Activated CD8-positive, alpha-beta memory T cell treated with anti-CD3 and anti-CD28 coated beads, Interleukin-2, amount 50 U/mL, for 1 hour (primary cell): ENCODE data around the gene SLC30A3.

Experiments
- DNase-seq: peaks from one replicate; pipeline ENCODE4 v3.0.0-alpha.2; 2020; ENCODE audit errors: extremely low read depth

SLC30A3 gene

DNA sequence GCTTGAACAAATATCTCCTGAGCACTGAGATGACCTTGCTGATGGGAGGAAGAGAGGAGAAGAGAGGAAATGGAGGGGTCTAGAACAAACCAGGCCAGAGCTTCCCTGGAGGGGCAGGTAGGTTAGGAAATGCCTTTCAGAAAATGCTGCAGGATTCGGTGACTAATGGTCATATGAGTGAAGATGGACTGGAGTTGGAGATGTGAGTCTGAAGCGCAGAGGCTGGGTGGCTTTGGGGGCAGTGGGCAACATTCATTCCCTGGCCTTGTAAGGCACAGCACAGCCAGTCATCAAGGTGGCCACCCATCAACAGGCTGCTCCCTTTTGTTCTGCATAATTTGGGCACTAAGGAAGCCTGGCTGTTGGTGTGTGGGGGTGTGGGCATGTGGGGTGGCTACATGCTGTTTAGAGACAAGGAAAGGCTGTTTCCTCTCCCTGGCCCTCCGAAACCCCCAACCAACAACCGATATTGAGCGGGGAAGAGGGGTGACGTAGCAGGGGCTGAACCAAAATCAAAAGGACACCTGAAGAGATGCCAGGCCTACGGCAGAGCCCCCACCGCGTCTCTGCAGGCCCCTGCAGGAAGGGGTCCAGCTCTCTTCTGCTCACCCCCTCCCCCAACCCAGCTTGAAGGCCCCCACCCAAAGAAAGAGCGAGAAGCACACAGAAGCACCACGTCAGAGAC is 1.5 kb downstream of the SLC30A3 start:
- no peak for DNase-seq

GRCh38 chr2:27258051-27258450 is 4.8 kb downstream of the SLC30A3 start:
- no peak for DNase-seq

DNA sequence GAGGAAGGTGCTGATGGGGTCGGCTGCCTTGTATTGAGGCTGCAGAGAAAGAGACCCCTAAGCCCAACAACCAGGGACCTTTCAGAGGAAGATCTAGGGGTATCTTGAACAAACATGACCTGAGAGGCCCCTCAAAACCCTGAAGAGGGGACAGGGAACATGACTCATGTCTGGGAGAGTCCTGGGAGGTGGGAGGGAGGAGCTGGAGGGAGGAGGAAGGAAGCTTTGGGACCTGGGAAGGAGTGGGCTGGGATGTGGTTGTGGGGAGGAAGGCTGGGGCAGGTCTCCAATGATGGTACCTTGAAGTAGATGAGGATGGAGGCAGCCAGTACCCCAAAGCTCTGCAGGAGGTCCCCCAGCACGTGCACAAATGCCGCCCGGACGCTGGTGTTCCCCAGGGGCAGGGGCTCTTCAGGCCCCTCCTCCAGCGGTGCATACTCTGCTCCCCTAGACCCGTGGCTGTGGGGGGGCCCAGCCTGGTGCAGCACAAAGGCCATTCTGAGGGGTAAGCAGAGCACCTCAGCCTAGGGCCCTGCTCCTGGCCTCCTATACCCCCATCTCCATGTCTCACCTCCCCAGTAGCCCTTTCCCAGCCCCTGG is 5.9 kb downstream of the SLC30A3 start:
- no peak for DNase-seq

DNA sequence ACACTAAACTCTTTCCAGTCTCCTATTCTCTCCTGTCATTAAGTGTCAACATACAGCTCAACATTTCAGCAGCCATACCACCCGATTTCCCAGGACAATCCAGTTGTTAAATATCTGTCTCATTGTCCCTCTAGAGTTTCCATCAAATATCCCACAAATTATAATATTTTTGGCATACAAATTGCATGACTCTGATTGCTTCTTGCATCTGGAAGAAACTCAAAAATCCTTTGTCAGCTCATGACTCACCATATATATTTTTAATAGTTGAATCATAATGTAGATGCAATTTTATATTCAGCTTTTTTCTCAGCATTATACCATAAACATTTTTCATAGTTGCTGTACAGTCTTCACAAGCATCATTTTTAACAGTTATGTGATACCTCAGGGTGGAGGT is 7.2 kb downstream of the SLC30A3 start:
- no peak for DNase-seq

GRCh38 chr2:27255187-27255586 is 7.7 kb downstream of the SLC30A3 start:
- no peak for DNase-seq

GRCh38 chr2:27251766-27252165 is 11.1 kb downstream of the SLC30A3 start:
- no peak for DNase-seq

- no peak for DNase-seq
Observed at GRCh38 chr2:27250652-27251379, 12.0 kb downstream of the SLC30A3 start.

DNA sequence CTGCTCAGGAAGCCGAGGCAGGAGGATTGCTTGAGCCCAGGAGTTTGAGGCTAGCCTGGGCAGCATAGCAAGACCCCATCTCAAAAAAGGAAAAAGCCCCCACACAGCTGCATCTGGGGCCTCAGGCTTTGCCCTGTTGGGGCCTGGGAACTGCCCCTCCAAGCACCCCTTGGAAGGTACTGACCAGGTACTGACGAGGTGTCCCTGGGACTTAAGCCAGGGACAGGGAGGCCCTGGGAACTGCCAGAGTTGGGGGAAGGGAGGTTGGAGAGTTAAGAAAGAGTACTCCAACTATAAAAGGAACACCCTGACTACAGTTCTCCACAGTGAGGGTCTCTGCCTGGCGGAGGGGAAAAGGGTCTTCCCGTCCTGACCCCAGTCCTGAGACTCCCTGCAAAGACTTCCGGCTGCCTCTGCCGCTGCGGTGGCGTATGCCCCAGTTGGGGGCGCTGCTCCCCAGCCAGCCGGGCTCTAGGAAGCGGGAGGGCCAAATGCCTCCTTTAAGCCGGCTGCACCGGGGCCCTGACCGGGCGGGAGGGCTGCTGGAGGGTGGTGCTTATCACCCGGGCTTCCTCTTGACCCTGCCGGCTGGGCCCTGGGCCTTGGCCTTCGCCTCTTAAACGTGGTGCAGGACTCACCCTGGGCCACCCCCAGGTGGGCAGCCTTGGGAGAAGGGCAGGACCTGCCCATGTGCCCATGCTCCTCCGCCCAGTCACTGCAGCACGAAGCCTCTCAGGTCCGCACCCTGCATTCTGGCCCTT is 12.8 kb downstream of the SLC30A3 start:
- DNase-seq = no peak

DNA sequence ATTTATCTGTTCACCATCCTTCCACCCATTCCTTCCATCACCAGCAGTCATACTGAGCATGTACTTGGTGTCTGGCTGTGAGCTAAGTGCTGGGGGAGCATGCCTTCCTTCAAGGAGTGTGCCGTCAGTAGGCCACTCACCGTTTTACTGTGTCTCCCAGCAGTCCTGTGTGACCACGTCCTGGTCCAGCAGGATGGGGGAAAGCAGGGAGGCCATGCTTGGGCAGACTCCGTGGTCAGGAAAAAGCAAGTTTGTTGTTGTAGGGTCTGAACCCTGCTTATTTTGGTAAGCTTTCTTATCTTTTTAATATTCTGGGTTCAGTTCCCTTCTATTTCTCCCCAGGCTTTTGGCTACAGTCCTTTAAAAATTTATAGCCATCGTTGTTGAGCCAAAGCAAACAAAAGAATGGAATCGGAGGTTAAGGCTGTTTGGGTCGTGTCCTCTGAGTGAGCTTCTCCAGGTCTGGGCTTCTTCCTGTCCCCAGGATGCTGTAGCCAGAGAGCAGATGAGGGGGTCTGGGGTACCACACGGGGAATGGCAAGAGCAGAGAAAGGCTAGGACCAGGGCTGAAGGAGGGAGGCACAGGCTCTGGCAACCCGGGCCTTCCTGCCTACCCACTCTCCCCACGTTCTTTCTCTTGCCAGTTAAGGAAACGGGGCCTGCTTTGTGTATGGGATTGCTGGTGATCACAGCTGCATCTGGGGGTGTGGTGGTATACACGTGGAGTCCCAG is 13.5 kb downstream of the SLC30A3 start:
- no peak for DNase-seq

- DNase-seq = no peak
Observed at GRCh38 chr2:27247893-27248292, 15.0 kb downstream of the SLC30A3 start.

DNA sequence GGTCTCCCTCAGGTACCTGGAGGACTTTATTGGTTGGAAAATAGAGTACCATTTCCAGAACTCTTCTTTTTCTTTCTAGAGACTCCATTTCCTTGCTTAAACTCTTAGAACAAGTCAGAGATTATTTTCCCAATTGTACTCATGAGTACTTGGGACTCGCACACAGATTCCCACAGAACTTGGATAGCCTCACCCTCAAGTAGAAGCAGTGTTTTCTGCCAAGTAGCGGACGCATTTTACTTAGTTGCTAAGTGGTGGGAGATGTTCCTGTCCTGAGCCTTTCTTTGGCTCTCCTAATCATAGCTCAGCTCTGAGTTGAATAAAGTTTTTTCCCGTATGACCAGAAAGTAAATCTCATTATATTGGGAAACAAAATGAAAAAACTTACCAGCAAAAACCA is 17.2 kb downstream of the SLC30A3 start:
- no peak for DNase-seq

GRCh38 chr2:27245116-27245515 is 17.7 kb downstream of the SLC30A3 start:
- no peak for DNase-seq

DNA sequence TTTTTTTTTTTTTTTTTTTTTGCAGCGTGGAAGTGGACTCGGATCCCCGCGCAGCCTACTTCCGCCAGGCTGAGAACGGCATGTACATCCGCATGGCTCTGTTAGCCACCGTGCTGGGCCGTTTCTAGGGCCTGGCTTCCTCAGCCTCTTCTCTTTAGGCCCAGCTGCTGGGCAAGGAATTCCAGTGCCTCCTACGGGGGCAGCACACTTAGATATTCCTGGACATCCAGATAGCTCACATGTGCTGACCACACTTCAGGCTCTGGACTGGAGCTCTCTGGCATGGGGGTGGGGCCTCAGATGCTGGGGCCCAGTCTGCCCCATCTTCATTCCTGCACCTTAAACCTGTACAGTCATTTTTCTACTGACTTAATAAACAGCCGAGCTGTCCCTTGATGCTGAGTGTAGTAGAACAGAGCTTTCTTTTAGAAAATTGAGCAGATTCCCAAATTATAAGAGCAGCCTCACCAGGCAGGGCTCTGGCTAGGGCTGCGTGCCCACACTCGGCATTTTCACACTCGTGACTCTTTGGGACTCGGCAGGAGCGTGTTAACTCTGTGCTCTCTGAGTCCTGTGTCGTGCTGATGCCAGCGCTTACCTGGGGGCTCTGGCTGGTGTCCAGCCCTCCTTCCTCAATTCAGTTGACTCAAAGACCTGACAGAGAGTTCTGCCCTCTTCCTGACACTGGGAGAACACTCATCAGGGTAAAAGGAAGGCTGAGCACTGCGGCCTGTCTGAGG is 19.3 kb downstream of the SLC30A3 start:
- DNase-seq = no peak

DNA sequence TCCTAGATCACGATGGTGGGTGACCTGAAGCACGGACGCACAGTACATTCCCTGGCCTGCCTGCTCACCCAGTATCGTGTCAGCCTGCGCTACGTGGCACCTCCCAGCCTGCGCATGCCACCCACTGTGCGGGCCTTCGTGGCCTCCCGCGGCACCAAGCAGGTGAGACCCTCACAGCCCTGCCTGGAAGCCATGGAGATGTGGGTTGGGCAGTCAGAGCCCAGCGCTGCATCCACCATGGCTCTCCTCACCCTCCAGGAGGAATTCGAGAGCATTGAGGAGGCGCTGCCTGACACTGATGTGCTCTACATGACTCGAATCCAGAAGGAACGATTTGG is 20.3 kb downstream of the SLC30A3 start:
- DNase-seq = no peak

DNA sequence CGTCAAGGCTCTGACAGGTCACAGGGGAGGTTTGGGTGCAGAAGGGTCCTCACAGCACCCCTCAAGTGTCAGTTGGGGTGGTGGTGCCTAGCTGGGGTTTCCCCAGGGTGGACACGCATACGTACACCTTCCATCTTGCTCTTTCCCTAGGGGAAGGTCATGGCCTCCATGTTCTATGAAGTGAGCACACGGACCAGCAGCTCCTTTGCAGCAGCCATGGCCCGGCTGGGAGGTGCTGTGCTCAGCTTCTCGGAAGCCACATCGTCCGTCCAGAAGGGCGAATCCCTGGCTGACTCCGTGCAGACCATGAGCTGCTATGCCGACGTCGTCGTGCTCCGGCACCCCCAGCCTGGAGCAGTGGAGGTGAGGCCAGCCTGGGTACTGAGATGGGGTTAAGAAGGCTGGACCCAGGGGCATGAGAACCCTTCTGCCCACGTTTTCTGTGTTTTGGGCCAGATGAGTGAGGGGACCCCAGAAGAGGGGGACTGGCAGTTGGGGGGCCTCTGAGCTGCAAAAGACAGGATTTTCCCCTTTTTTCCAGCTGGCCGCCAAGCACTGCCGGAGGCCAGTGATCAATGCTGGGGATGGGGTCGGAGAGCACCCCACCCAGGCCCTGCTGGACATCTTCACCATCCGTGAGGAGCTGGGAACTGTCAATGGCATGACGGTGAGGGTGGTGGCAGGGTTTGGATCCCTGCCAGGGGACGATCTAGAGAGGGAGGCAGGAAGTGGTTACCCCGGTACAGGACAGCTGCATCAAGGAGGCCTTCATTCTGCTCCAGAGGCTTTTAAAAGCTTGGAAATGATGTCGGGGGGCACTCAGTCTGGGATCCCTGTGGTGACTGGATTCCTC is 20.9 kb downstream of the SLC30A3 start:
- no peak for DNase-seq

- no peak for DNase-seq
Observed at GRCh38 chr2:27240406-27240805, 22.4 kb downstream of the SLC30A3 start.

- DNase-seq = no peak
Observed at GRCh38 chr2:27238976-27239375, 23.9 kb downstream of the SLC30A3 start.

- no peak for DNase-seq
Observed at GRCh38 chr2:27237341-27237945, 25.4 kb downstream of the SLC30A3 start.

DNA sequence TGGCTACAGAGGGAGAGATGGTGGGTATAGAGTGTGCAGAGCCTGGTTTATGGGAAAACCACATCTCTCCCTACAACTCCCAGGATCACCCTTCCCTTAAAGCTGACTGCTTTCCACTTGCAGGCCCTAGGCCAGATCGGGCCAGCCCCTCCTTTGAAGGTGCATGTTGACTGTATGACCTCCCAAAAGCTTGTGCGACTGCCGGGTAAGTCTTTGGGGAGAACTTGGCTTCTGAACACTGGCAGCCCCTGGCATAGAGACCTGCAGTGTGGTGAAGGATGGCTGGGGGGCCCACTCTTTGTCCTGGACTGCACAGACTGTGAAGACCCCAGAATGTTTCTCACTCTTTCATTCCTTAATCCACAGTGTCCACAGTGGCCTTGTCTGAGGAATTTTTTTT is 26.2 kb downstream of the SLC30A3 start:
- no peak for DNase-seq

- DNase-seq = no peak
Observed at GRCh38 chr2:27236136-27236535, 26.7 kb downstream of the SLC30A3 start.
